Measurements from ENCODE around the gene STEAP1B. TPM values are rescaled to one million over a fixed set of nuclear protein-coding genes. Genes with fewer than 3 reads are reported as not detected.

Gene STEAP1B
- total RNA-seq, 2 experiments from 2014 or later: 0.69 to 2.1 TPM

GRCh38 chr7:22406715-22407114, 93.3 kb downstream of the STEAP1B start:
- intact Hi-C loops (cut with micrococcal nuclease; ENCODE audit: unreplicated experiment): no loop called here
- DNase-seq (ENCODE audit: low spot score): no peak
- H3K9me2 ChIP-seq (ENCODE audit: insufficient read depth, low read length): no peaks in the 10 kb centered on the region
- H3K27ac ChIP-seq (ENCODE audit: low read depth, low read length, poor library complexity, severe bottlenecking): no peak overlapping the region
- no TSS peak for BruUV-seq (replicated peaks)
- ChIA-PET CTCF (ENCODE audit: unreplicated experiment) (no interaction called here), POLR2A (interaction anchor here (0.5 to 2.6 kb wide), 6 partner anchors 15 to 590 kb away, joined by 3 to 14 read pairs (median 5); no protein-coding TSS in a partner anchor)
- H2AFZ ChIP-seq (ENCODE audit: low read length): no peak overlapping the region
- no peaks in the 10 kb centered on the region for H3K79me2 ChIP-seq (ENCODE audit: insufficient read depth, low read depth, low read length)
- no peaks in the 10 kb centered on the region for H3K36me3 ChIP-seq (ENCODE audit: insufficient read depth, low read length)
- H3K4me3 ChIP-seq (ENCODE audit: low read depth, low read length, poor library complexity, severe bottlenecking): no peak overlapping the region
- H3K4me1 ChIP-seq (ENCODE audit: insufficient read depth, low read length, poor library complexity, severe bottlenecking): peaks cover 32% of the 10 kb centered on the region
- TF ChIP-seq EZH2phosphoT487 (IDR thresholded peaks at IDR 0.05; ENCODE audit: borderline replicate concordance, low read depth, low read length) (no peak), CTCF (conservative IDR thresholded peaks at IDR 0.05; ENCODE audit: low read length) (no peak)
- no peaks in the 10 kb centered on the region for H3K9me3 ChIP-seq (ENCODE audit: low read length)
- H3K4me2 ChIP-seq (ENCODE audit: low read length): no peak overlapping the region
- H4K20me1 ChIP-seq (ENCODE audit: insufficient read depth, low read length): no peaks in the 10 kb centered on the region

- CTCF ChIA-PET (ENCODE audit: unreplicated experiment): no interaction called here
- Histone ChIP-seq H2AFZ (ENCODE audit: low read length) (no peak overlapping the region; the same call in 1 of the 2 replicates), H3K36me3 (ENCODE audit: insufficient read depth, low read length) (no peaks in the 10 kb centered on the region; the same call in 1 of the 2 replicates), H3K27ac (ENCODE audit: low read depth, low read length, poor library complexity, severe bottlenecking) (no peak overlapping the region), H3K4me2 (ENCODE audit: low read length) (no peak overlapping the region), H3K9me3 (ENCODE audit: low read length) (no peaks in the 10 kb centered on the region), H4K20me1 (ENCODE audit: insufficient read depth, low read length) (no peaks in the 10 kb centered on the region), H3K4me3 (ENCODE audit: low read depth, low read length, poor library complexity, severe bottlenecking) (no peak overlapping the region), H3K9me2 (ENCODE audit: insufficient read depth, low read length) (no peaks in the 10 kb centered on the region), H3K4me1 (ENCODE audit: insufficient read depth, low read length, poor library complexity, severe bottlenecking) (peaks cover 33% of the 10 kb centered on the region), H3K79me2 (ENCODE audit: insufficient read depth, low read depth, low read length) (no peaks in the 10 kb centered on the region)
- no peak for DNase-seq (ENCODE audit: low spot score)
- intact Hi-C loops (cut with micrococcal nuclease; ENCODE audit: unreplicated experiment): no loop called here
- TF ChIP-seq CTCF (conservative IDR thresholded peaks at IDR 0.05; ENCODE audit: low read length) (no peak), EZH2phosphoT487 (IDR thresholded peaks at IDR 0.05; ENCODE audit: borderline replicate concordance, low read depth, low read length) (no peak)
- BruUV-seq (replicated peaks): no TSS peak
- POLR2A ChIA-PET: interaction anchor here (0.6 to 8.6 kb wide), 6 partner anchors 11 to 47 kb away, joined by 3 to 105 read pairs (median 16); no protein-coding TSS in a partner anchor
Observed at GRCh38 chr7:22404421-22405023, 95.5 kb downstream of the STEAP1B start.

- Histone ChIP-seq H4K20me1 (ENCODE audit: insufficient read depth, low read length) (no peaks in the 10 kb centered on the region), H3K4me3 (ENCODE audit: low read depth, low read length, poor library complexity, severe bottlenecking) (no peak overlapping the region), H3K9me3 (ENCODE audit: low read length) (no peaks in the 10 kb centered on the region), H3K36me3 (ENCODE audit: insufficient read depth, low read length) (no peaks in the 10 kb centered on the region; the same call in 1 of the 2 replicates), H3K27ac (ENCODE audit: low read depth, low read length, poor library complexity, severe bottlenecking) (no peak overlapping the region), H3K4me2 (ENCODE audit: low read length) (no peak overlapping the region; the same call in 1 of the 2 replicates), H3K9me2 (ENCODE audit: insufficient read depth, low read length) (no peaks in the 10 kb centered on the region), H3K79me2 (ENCODE audit: insufficient read depth, low read depth, low read length) (no peaks in the 10 kb centered on the region), H2AFZ (ENCODE audit: low read length) (peak overlapping the region; percentile 90; the same call in 1 of the 2 replicates), H3K4me1 (ENCODE audit: insufficient read depth, low read length, poor library complexity, severe bottlenecking) (peaks cover 33% of the 10 kb centered on the region)
- CTCF ChIA-PET (ENCODE audit: unreplicated experiment): interaction anchor here (1.2 to 1.8 kb wide), 2 partner anchors 12 to 31 kb away, joined by 3 to 5 read pairs; no protein-coding TSS in a partner anchor
- no TSS peak for BruUV-seq (replicated peaks)
- intact Hi-C loops (cut with micrococcal nuclease; ENCODE audit: unreplicated experiment): no loop called here
- POLR2A ChIA-PET: interaction anchor here (0.7 to 8.6 kb wide), 8 partner anchors 9 to 440 kb away, joined by 3 to 105 read pairs (median 4); no protein-coding TSS in a partner anchor
- no peak for DNase-seq (ENCODE audit: low spot score)
- no peak for TF ChIP-seq EZH2phosphoT487 (IDR thresholded peaks at IDR 0.05; ENCODE audit: borderline replicate concordance, low read depth, low read length)
- TF ChIP-seq CTCF (conservative IDR thresholded peaks at IDR 0.05; ENCODE audit: low read length): no peak
Observed at GRCh38 chr7:22403344-22403743, 96.6 kb downstream of the STEAP1B start.
